Vagina (tissue), 2 donors: Measurements from ENCODE around the gene FES. TPM values are rescaled to one million over a fixed set of nuclear protein-coding genes. Genes with fewer than 3 reads are reported as not detected.
"Not testable (repeated sequence)": the region's sequence is repeated elsewhere in the genome, so short reads cannot be mapped to it uniquely, and the experiment has no call there.

Source experiments
- DNase-seq, 2 donors: peaks; one replicate each; pipeline ENCODE4 v3.0.0-alpha.2; 2017; ENCODE audit errors: extremely low spot score in 2 of 2
- H3K27ac ChIP-seq: fragments of 200-600 bp; sonication (generic); one replicate; pipeline ENCODE4 v1.5.1; 2019
- H3K27me3 ChIP-seq: fragments of 200-600 bp; sonication (generic); one replicate; pipeline ENCODE4 v1.5.1; 2019
- H3K36me3 ChIP-seq, 2 donors: fragments of 200-600 bp; sonication (generic); one replicate each; pipeline ENCODE4 v1.5.1; 2017 to 2019
- H3K4me1 ChIP-seq: fragments of 200-600 bp; sonication (generic); one replicate; pipeline ENCODE4 v1.5.1; 2019
- H3K4me3 ChIP-seq, 2 donors: fragments of 200-600 bp; sonication (generic); 1 replicate in 1 of 2; 2 replicates in 1 of 2; pipeline ENCODE4 v1.5.1; 2016 to 2019
- H3K9me3 ChIP-seq: fragments of 200-600 bp; sonication (generic); one replicate; pipeline ENCODE4 v1.5.1; 2019
- POLR2A ChIP-seq, 2 donors: fragments of 450-650 bp; IDR thresholded peaks; one replicate each; pipeline ENCODE4 v1.6.1; 2017; ENCODE audit warnings: antibody characterized with exemption in 2 of 2, mild to moderate bottlenecking in 2 of 2, moderate library complexity in 2 of 2
- POLR2AphosphoS5 ChIP-seq, 2 donors: sonication (generic); formaldehyde crosslinking; IDR thresholded peaks; one replicate each; pipeline ENCODE4 v1.9.0; 2017; ENCODE audit warnings: antibody characterized with exemption in 2 of 2, mild to moderate bottlenecking in 2 of 2, low read depth in 1 of 2; ENCODE audit not compliant: insufficient read depth in 1 of 2
- intact Hi-C: fragments of 100-400 bp; cut with DNase I; formaldehyde crosslinking; loops from one replicate; pipeline ENCODE4 v1.15.1; 2023
- total RNA-seq: library from RNA; depleted of rRNA; stranded (reverse); fragments of >200 nt; gene quantifications from one replicate; pipeline ENCODE4 v1.2.3, GENCODE V29; 2016
- TF ChIP-seq, protein P1 (sequence below), 3 experiments: fragments of 450-650 bp in 2 of 3; fragments of 200-600 bp in 1 of 3; sonication (generic) in 1 of 3; IDR thresholded peaks; one replicate each; pipeline ENCODE4 v1.5.1; 2017 to 2019; ENCODE audit warnings: antibody characterized with exemption in 3 of 3, mild to moderate bottlenecking in 2 of 3, moderate library complexity in 2 of 3

FES gene
- total RNA-seq, 1 donor from 2014 or later, result 47.4 TPM

- TF ChIP-seq POLR2AphosphoS5 (IDR thresholded peaks at IDR 0.05; ENCODE audit: insufficient read depth in 1 of 2, low read depth in 1 of 2), result no peak
- TF ChIP-seq, protein P1, sequence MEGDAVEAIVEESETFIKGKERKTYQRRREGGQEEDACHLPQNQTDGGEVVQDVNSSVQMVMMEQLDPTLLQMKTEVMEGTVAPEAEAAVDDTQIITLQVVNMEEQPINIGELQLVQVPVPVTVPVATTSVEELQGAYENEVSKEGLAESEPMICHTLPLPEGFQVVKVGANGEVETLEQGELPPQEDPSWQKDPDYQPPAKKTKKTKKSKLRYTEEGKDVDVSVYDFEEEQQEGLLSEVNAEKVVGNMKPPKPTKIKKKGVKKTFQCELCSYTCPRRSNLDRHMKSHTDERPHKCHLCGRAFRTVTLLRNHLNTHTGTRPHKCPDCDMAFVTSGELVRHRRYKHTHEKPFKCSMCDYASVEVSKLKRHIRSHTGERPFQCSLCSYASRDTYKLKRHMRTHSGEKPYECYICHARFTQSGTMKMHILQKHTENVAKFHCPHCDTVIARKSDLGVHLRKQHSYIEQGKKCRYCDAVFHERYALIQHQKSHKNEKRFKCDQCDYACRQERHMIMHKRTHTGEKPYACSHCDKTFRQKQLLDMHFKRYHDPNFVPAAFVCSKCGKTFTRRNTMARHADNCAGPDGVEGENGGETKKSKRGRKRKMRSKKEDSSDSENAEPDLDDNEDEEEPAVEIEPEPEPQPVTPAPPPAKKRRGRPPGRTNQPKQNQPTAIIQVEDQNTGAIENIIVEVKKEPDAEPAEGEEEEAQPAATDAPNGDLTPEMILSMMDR (IDR thresholded peaks at IDR 0.05), result no peak
- TF ChIP-seq POLR2A (IDR thresholded peaks at IDR 0.05), result no peak
- DNase-seq, result no peak
- intact Hi-C loops, result no loop called here
- Histone ChIP-seq H3K27me3 (no peaks in the 10 kb centered on the region), H3K9me3 (no peaks in the 10 kb centered on the region), H3K36me3 (peaks cover 0 to 60% of the 10 kb centered on the region in 2 donors), H3K4me1 (no peaks in the 10 kb centered on the region), H3K4me3 (no peak overlapping the region), H3K27ac (no peak overlapping the region)
Measured at GRCh38 chr15:90892023-90892422, 7.7 kb downstream of the FES start.

- intact Hi-C loops, result no loop called here
- Histone ChIP-seq H3K4me1 (no peaks in the 10 kb centered on the region), H3K36me3 (peaks cover 0 to 60% of the 10 kb centered on the region in 2 donors), H3K27me3 (no peaks in the 10 kb centered on the region), H3K4me3 (no peak overlapping the region), H3K27ac (no peak overlapping the region), H3K9me3 (no peaks in the 10 kb centered on the region)
- TF ChIP-seq POLR2A (IDR thresholded peaks at IDR 0.05) (no peak), POLR2AphosphoS5 (IDR thresholded peaks at IDR 0.05; ENCODE audit: insufficient read depth in 1 of 2, low read depth in 1 of 2) (no peak)
- TF ChIP-seq, protein P1 (IDR thresholded peaks at IDR 0.05), result no peak
- DNase-seq, result no peak
Measured at GRCh38 chr15:90892498-90893174, 8.3 kb downstream of the FES start.

DNA sequence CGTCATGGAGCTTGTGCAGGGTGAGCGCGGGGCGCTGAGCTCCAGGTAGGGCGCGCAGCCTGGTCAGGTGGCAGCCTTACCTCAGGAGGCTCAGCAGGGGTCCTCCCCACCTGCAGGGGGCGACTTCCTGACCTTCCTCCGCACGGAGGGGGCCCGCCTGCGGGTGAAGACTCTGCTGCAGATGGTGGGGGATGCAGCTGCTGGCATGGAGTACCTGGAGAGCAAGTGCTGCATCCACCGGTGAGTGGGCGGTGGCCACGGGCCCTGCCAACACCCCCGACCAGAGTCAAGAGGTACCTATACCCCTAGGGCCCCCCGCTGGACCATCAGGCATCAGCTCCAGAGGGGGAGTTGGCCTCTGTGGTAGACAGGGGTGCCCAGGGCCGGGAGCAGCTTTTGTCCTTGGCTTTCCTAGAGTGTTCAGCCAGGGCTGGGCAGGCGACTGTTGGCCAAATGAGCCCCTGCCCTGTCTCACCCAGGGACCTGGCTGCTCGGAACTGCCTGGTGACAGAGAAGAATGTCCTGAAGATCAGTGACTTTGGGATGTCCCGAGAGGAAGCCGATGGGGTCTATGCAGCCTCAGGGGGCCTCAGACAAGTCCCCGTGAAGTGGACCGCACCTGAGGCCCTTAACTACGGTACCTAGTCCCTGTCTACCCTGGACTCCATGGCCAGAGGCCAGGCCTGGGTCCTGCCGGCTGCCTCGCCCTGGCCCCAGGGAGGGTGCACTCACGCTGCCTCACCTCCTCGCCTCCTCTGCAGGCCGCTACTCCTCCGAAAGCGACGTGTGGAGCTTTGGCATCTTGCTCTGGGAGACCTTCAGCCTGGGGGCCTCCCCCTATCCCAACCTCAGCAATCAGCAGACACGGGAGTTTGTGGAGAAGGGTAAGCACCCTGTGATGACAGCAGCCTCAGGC, 9.1 kb downstream of the FES start:
- no peaks in the 10 kb centered on the region for H3K4me1 ChIP-seq
- TF ChIP-seq, protein P1 (IDR thresholded peaks at IDR 0.05), result no peak
- TF ChIP-seq POLR2A (IDR thresholded peaks at IDR 0.05) (no peak), POLR2AphosphoS5 (IDR thresholded peaks at IDR 0.05; ENCODE audit: insufficient read depth in 1 of 2, low read depth in 1 of 2) (no peak)
- no peak for DNase-seq
- H3K9me3 ChIP-seq, result no peaks in the 10 kb centered on the region
- H3K36me3 ChIP-seq, result peaks cover 0 to 60% of the 10 kb centered on the region in 2 donors
- no peaks in the 10 kb centered on the region for H3K27me3 ChIP-seq
- no peak overlapping the region for H3K4me3 ChIP-seq
- no peak overlapping the region for H3K27ac ChIP-seq
- intact Hi-C loops, result no loop called here

DNA sequence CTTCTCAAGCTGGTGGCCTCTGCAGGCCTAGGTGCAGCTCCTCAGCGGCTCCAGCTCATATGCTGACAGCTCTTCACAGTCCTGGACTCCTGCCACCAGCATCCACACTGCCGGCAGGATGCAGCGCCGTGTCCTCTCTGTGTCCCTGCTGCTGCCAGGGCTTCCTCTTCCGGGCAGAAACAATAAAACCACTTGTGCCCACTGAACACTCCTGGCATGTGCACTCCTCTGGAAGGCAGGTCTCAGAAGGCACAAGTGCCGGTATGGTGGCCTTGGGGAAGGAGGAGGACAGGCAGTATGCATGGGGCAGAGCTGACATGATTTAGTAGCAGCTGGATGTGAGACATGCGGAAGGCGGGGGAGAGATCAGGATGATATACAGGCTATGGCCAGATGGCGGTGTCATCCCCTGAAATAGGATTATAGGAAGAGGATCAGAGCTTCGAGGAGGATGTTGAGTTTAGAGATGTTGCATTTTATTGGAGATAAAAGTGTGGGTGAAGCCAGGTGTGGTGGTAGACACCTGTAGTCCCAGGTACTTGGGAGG, 11.3 kb downstream of the FES start:
- H3K36me3 ChIP-seq, result peaks cover 0 to 43% of the 10 kb centered on the region in 2 donors

GRCh38 chr15:90897131-90897655, 12.9 kb downstream of the FES start:
- DNase-seq, intact Hi-C loops: not testable (repeated sequence)

More for the DNA sequence above, 11.3 kb downstream of the FES start:
- no peaks in the 10 kb centered on the region for H3K4me1 ChIP-seq
- no peak for DNase-seq
- H3K27me3 ChIP-seq, result no peaks in the 10 kb centered on the region
- intact Hi-C loops, result no loop called here
- no peak overlapping the region for H3K27ac ChIP-seq
- no peaks in the 10 kb centered on the region for H3K9me3 ChIP-seq
- H3K4me3 ChIP-seq, result no peak overlapping the region
- TF ChIP-seq, protein P1 (IDR thresholded peaks at IDR 0.05), result no peak
- no peak for TF ChIP-seq POLR2A (IDR thresholded peaks at IDR 0.05)
- TF ChIP-seq POLR2AphosphoS5 (IDR thresholded peaks at IDR 0.05; ENCODE audit: insufficient read depth in 1 of 2, low read depth in 1 of 2), result no peak

More at GRCh38 chr15:90897131-90897655, 12.9 kb downstream of the FES start:
- H3K9me3 ChIP-seq, H3K27me3 ChIP-seq, H3K4me3 ChIP-seq, H3K27ac ChIP-seq, H3K4me1 ChIP-seq: not testable (repeated sequence)
- peaks cover 0 to 27% of the 10 kb centered on the region in 2 donors for H3K36me3 ChIP-seq
